Vagina (tissue), 2 donors: Measurements from ENCODE around the gene DGKG. TPM values are rescaled to one million over a fixed set of nuclear protein-coding genes. Genes with fewer than 3 reads are reported as not detected.

Source experiments
- DNase-seq, 2 donors: peaks; one replicate each; pipeline ENCODE4 v3.0.0-alpha.2; 2017; ENCODE audit errors: extremely low spot score in 2 of 2
- H3K27ac ChIP-seq: fragments of 200-600 bp; sonication (generic); one replicate; pipeline ENCODE4 v1.5.1; 2019
- H3K27me3 ChIP-seq: fragments of 200-600 bp; sonication (generic); one replicate; pipeline ENCODE4 v1.5.1; 2019
- H3K36me3 ChIP-seq, 2 donors: fragments of 200-600 bp; sonication (generic); one replicate each; pipeline ENCODE4 v1.5.1; 2017 to 2019
- H3K4me1 ChIP-seq: fragments of 200-600 bp; sonication (generic); one replicate; pipeline ENCODE4 v1.5.1; 2019
- H3K4me3 ChIP-seq, 2 donors: fragments of 200-600 bp; sonication (generic); 1 replicate in 1 of 2; 2 replicates in 1 of 2; pipeline ENCODE4 v1.5.1; 2016 to 2019
- H3K9me3 ChIP-seq: fragments of 200-600 bp; sonication (generic); one replicate; pipeline ENCODE4 v1.5.1; 2019
- POLR2A ChIP-seq, 2 donors: fragments of 450-650 bp; IDR thresholded peaks; one replicate each; pipeline ENCODE4 v1.6.1; 2017; ENCODE audit warnings: antibody characterized with exemption in 2 of 2, mild to moderate bottlenecking in 2 of 2, moderate library complexity in 2 of 2
- POLR2AphosphoS5 ChIP-seq, 2 donors: sonication (generic); formaldehyde crosslinking; IDR thresholded peaks; one replicate each; pipeline ENCODE4 v1.9.0; 2017; ENCODE audit warnings: antibody characterized with exemption in 2 of 2, mild to moderate bottlenecking in 2 of 2, low read depth in 1 of 2; ENCODE audit not compliant: insufficient read depth in 1 of 2
- intact Hi-C: fragments of 100-400 bp; cut with DNase I; formaldehyde crosslinking; loops from one replicate; pipeline ENCODE4 v1.15.1; 2023
- total RNA-seq: library from RNA; depleted of rRNA; stranded (reverse); fragments of >200 nt; gene quantifications from one replicate; pipeline ENCODE4 v1.2.3, GENCODE V29; 2016
- TF ChIP-seq, protein P1 (sequence below), 3 experiments: fragments of 450-650 bp in 2 of 3; fragments of 200-600 bp in 1 of 3; sonication (generic) in 1 of 3; IDR thresholded peaks; one replicate each; pipeline ENCODE4 v1.5.1; 2017 to 2019; ENCODE audit warnings: antibody characterized with exemption in 3 of 3, mild to moderate bottlenecking in 2 of 3, moderate library complexity in 2 of 3

DGKG gene
- total RNA-seq, 1 donor from 2014 or later: 2.5 TPM

DNA sequence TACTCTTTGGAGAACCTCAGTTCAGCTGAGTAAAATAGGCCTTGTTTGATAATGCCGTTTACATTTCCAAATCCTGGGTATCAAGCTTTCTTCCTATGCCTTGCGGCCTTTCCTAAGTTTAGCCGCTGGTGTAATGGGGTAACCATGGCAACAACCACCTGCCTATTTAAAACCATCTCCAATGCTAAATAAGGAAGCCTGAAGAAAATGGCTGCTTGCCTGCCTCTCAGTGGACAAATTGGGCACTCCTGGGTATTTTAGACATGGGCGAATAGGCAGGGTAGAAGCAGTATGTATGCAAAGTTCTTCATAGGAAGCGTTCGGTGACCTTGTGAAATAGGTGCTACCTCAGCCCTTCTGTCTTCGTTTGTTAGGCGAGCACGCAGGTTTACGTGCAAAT lies 122.7 kb downstream of the DGKG start:
- Histone ChIP-seq H3K27ac (no peak overlapping the region), H3K36me3 (no peaks in the 10 kb centered on the region), H3K4me3 (no peak overlapping the region), H3K27me3 (no peaks in the 10 kb centered on the region), H3K4me1 (peaks cover 12% of the 10 kb centered on the region), H3K9me3 (no peaks in the 10 kb centered on the region)
- intact Hi-C loops: no loop called here
- TF ChIP-seq, protein P1, sequence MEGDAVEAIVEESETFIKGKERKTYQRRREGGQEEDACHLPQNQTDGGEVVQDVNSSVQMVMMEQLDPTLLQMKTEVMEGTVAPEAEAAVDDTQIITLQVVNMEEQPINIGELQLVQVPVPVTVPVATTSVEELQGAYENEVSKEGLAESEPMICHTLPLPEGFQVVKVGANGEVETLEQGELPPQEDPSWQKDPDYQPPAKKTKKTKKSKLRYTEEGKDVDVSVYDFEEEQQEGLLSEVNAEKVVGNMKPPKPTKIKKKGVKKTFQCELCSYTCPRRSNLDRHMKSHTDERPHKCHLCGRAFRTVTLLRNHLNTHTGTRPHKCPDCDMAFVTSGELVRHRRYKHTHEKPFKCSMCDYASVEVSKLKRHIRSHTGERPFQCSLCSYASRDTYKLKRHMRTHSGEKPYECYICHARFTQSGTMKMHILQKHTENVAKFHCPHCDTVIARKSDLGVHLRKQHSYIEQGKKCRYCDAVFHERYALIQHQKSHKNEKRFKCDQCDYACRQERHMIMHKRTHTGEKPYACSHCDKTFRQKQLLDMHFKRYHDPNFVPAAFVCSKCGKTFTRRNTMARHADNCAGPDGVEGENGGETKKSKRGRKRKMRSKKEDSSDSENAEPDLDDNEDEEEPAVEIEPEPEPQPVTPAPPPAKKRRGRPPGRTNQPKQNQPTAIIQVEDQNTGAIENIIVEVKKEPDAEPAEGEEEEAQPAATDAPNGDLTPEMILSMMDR (IDR thresholded peaks at IDR 0.05): no peak
- TF ChIP-seq POLR2A (IDR thresholded peaks at IDR 0.05): no peak
- TF ChIP-seq POLR2AphosphoS5 (IDR thresholded peaks at IDR 0.05; ENCODE audit: insufficient read depth in 1 of 2, low read depth in 1 of 2): no peak
- no peak for DNase-seq

DNA sequence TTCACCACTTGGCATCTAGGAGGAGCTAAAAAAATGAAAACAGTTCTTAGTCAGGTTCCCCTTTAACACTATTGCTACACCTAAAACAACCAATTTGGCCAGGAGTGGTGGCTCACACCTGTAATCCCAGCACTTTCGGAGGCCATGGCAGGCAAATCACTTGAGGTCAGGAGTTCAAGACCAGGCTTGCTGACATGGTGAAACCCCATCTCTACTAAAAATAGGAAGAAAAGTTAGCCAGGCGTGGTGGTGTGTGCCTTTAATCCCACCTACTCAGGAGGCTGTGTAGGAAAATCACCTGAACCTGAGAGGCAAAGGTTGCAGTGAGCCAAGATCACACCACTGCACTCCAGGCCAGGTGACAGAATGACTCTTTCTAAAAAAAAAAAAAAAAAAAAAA lies 124.1 kb downstream of the DGKG start:
- Histone ChIP-seq H3K27me3 (no peaks in the 10 kb centered on the region), H3K4me1 (peaks cover 12% of the 10 kb centered on the region), H3K4me3 (no peak overlapping the region), H3K27ac (no peak overlapping the region), H3K36me3 (no peaks in the 10 kb centered on the region), H3K9me3 (no peaks in the 10 kb centered on the region)
- intact Hi-C loops: no loop called here
- no peak for DNase-seq
- no peak for TF ChIP-seq POLR2AphosphoS5 (IDR thresholded peaks at IDR 0.05; ENCODE audit: insufficient read depth in 1 of 2, low read depth in 1 of 2)
- no peak for TF ChIP-seq POLR2A (IDR thresholded peaks at IDR 0.05)
- TF ChIP-seq, protein P1 (IDR thresholded peaks at IDR 0.05): no peak

DNA sequence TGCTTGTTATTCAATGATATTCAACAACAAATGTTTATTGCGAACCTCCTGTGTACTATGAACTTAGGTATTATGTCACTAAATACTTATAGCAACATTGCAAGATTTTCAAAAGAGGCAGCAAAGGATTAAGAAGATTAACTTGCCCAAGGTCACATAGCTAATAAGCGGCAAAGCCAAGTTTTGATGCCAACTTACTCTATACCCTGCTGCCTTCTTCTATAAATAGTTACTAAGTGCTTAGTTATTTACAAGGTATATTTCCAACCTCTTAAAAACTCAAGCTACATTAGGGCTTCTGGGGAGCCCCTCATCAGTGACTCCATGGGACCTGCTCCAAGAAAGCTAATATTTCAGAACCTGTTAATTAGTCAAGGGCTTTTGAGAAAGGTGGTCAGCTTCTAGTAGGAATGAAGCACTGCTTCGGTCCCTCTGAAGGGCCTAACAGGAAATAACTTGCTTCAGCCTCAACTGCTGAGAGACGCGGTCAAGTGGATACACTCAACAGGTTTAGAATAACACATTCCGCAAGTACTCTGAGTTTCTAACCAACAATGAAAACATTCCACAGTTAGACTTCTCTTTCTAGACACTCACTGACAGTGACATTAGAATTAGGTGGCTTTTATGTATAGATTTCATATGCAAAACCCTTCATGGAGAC lies 125.5 kb downstream of the DGKG start:
- Histone ChIP-seq H3K9me3 (no peaks in the 10 kb centered on the region), H3K36me3 (no peaks in the 10 kb centered on the region), H3K4me1 (no peaks in the 10 kb centered on the region), H3K4me3 (no peak overlapping the region), H3K27me3 (no peaks in the 10 kb centered on the region), H3K27ac (no peak overlapping the region)
- intact Hi-C loops: no loop called here
- no peak for DNase-seq
- TF ChIP-seq, protein P1 (IDR thresholded peaks at IDR 0.05): no peak
- TF ChIP-seq POLR2A (IDR thresholded peaks at IDR 0.05) (no peak), POLR2AphosphoS5 (IDR thresholded peaks at IDR 0.05; ENCODE audit: insufficient read depth in 1 of 2, low read depth in 1 of 2) (no peak)

DNA sequence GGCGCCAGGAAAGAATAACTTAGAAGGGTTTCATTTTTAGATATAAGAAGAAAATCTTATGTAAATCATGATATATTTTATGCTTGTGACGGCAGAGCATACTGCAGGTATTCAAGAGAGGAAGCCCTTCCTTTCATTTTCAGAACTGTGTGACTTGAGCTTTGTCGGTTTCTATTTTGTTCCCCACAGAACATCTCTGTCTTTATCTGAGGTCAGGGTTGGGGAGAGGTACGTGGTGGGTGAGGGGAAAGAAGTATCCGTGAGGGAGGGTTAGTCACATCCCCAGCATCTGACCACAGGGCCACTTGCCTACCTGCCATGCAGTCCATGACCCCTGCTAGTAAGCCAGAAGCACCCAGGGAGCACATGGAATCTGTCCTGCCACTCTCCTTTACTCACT lies 126.5 kb downstream of the DGKG start:
- DNase-seq: no peak
- H3K36me3 ChIP-seq: no peaks in the 10 kb centered on the region
- H3K4me3 ChIP-seq: no peak overlapping the region
- no peak overlapping the region for H3K27ac ChIP-seq
- no peaks in the 10 kb centered on the region for H3K4me1 ChIP-seq
- H3K9me3 ChIP-seq: no peaks in the 10 kb centered on the region
- no peaks in the 10 kb centered on the region for H3K27me3 ChIP-seq
- TF ChIP-seq, protein P1 (IDR thresholded peaks at IDR 0.05): no peak
- no peak for TF ChIP-seq POLR2AphosphoS5 (IDR thresholded peaks at IDR 0.05; ENCODE audit: insufficient read depth in 1 of 2, low read depth in 1 of 2)
- TF ChIP-seq POLR2A (IDR thresholded peaks at IDR 0.05): no peak
- intact Hi-C loops: no loop called here

DNA sequence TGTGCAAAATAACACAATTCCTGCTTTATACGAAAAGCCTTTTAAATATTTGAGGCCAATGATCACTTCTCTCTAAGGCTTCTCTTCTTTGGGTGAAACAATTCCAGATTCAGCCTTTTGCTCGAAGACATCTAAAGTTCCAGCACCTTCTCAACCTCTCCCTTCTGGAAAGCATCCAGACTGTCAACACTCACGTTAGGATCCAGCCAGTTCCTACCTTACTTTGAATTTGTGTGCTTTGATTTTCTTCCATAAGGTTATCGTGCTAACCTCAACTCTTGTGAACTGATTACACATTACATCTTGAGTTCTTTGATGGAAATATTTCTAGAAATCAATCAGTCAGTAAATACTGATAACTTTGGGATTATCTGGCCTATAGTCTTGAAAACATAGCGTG lies 127.9 kb downstream of the DGKG start:
- H3K27ac ChIP-seq: no peak overlapping the region
- no peak for DNase-seq
- intact Hi-C loops: no loop called here
- H3K9me3 ChIP-seq: no peaks in the 10 kb centered on the region
- no peaks in the 10 kb centered on the region for H3K36me3 ChIP-seq
- H3K4me3 ChIP-seq: no peak overlapping the region
- TF ChIP-seq POLR2AphosphoS5 (IDR thresholded peaks at IDR 0.05; ENCODE audit: insufficient read depth in 1 of 2, low read depth in 1 of 2) (no peak), POLR2A (IDR thresholded peaks at IDR 0.05) (no peak)
- TF ChIP-seq, protein P1 (IDR thresholded peaks at IDR 0.05): no peak
- no peaks in the 10 kb centered on the region for H3K4me1 ChIP-seq
- H3K27me3 ChIP-seq: no peaks in the 10 kb centered on the region
